Fibroblast of gingiva (primary cell): ENCODE results near the gene TOMM7.
"Not testable (repeated sequence)": the region's sequence is repeated elsewhere in the genome, so short reads cannot be mapped to it uniquely, and the experiment has no call there.

Experiments
- DNase-seq: peaks from one replicate; pipeline ENCODE4 v3.0.0-alpha.2; 2011; ENCODE audit warnings: low read depth

Gene TOMM7

DNA sequence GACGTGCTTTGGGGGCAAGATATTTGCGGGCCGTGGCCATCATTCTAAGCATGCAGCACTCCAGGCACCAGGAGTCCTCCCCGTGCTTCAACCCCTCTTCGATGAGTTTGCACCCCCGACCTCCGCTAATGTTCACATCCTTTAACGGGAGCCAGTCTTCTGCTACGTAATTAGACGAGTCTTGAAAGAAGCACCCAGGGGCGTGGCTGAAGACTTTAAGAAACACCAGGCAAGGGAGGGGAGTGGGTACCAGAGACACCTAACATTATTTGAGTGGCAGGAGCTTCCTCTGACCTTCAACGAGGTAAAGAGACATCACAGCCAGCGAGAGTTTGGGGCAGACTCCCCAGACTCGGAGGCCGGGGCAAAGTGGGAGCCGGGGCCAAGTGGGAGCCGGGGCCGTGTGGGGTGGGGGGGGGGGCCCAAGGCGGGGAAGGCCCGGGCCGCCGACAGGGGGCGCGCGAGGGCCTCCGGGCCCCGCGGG is 31.1 kb upstream of the TOMM7 start:
- DNase-seq: no peak

DNA sequence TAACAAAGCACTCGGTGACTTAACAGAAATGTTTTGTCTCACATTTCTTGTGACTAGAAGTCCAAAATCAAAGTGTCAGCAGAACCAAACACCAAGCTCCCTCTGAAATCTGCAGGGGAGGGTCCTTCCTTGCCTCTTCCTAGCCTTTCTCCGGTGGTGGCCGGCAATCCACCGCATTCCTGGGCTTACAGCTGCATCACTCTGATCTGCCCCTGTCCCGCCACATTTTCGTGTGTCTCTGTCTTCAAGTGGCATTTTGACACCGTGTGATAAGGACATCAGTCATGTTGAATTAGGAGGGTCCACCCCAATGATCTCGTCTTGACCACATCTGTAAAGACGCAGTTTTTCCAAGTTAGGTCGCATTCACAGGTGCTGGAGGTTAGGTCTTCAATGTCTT is 30.5 kb upstream of the TOMM7 start:
- no peak for DNase-seq

DNA sequence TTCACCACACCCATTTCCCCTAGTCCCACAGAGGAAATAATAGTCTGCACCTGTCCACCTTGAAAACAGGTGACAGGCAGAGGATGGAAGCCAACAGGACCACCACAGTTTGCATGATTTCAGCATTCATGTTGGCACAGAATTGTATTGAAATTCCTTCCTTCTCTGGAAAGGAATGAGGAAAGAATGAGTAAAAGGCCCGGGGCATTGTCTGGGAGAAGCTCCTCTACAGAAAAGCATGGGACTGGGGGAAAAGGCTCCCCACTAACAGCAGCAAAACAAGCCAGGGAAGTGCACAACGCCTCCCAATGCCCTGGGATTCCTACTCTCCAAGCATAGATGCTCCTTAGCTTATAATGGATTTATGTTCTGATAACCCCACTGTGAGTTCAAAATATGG is 28.5 kb upstream of the TOMM7 start:
- no peak for DNase-seq

DNA sequence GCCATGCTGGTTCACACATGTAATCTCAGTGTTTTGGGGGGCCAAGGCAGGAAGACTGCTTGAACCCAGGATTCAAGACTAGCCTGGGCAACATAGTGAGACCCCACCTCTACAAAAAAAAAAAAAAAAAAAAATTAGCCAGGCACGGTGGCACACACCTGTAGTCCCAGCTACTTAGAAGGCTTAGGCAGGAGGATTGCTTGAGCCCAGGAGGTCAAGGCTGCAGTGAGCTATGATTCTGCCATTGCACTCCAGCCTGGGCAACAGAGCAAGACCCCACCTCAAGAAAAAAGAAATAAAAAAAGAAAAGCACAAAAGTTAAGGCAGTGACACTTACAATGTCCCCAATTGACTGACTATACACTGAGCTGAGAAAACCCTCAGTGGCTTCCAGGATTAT is 27.7 kb upstream of the TOMM7 start:
- not testable (repeated sequence) for DNase-seq

DNA sequence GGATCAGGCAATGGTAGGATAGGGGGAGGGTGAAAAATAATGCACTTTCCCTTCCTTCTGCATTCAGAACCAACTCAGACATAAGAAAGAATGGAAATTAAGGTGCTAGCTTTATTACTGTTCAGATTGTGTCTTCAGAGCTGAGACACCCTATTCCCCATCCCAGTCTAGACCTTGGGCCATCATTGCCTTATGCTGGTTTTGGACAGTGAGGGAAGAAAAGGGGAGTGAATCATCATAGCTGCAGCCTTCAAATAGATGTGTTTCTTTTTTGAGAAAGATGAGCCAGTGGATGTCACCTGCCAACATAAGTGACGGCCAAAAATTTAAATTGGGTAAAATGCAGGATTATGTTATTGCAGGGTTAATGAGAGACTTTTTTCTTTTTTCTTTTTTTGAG is 27.0 kb upstream of the TOMM7 start:
- DNase-seq: no peak

DNA sequence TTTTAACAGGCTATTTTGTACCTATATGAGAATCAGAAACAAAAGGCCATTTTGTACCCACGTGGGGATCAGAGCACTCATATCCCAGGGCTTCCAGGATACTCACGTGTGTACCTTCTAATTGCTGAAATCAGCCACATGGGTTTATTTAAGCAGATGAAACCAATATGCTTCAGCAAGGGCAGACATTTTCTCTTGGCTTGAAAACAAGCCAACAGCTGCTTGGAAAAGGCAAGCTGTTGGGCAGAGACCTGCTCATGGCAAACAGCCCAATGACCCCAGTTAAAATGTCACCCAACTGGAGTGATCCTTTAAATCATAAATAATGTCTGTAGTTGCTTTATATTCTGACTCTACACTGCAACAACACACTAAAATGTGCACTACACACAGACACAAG is 26.5 kb upstream of the TOMM7 start:
- peak; percentile 76 for DNase-seq

DNA sequence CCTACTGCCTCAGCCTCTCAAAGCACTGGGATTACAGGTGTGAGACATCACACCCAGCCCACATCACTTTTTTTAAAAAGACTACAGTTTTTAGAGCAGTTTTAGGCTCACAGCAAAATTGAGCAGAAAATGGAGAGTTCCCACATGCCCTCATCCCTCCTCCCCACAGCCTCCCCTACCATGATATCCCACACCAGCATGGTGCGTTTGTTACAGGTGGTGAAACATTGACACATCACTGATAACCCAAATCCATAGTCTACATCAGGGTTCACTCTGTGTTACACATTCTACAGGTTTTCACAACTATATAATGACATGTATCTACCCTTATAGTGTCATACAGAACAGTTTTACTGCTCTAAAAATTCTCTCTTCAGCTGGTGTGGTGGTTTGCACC is 24.3 kb upstream of the TOMM7 start:
- DNase-seq: no peak

DNA sequence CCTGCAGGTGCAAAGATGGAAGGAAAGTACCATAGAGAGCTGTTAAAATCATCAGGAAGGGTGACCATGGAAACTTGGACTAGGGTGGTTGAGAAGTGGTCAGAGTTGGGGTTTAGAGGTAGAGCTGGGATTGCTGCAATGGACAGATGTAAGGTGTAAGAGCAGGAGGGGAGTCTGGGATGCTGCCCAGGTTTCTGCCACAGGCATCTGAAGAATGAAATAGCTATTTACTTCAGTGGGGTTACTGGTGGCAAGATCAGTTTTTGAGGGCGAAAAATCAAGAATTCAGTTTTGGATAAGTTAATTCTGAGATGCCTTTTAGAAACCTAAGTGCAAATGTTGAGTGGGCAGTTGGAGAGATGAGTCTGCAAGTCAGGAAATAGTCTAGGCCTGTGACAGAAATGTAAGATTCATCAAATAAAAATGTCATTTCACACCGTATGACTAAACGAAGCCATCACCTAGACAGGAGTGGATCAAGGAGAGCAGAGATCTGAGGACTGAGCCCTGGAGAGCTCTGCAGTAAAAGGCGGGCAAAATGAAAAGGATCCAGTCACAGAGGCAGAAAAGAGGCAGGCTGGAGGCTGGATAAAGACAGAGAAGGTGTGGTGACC is 22.7 kb upstream of the TOMM7 start:
- no peak for DNase-seq

DNA sequence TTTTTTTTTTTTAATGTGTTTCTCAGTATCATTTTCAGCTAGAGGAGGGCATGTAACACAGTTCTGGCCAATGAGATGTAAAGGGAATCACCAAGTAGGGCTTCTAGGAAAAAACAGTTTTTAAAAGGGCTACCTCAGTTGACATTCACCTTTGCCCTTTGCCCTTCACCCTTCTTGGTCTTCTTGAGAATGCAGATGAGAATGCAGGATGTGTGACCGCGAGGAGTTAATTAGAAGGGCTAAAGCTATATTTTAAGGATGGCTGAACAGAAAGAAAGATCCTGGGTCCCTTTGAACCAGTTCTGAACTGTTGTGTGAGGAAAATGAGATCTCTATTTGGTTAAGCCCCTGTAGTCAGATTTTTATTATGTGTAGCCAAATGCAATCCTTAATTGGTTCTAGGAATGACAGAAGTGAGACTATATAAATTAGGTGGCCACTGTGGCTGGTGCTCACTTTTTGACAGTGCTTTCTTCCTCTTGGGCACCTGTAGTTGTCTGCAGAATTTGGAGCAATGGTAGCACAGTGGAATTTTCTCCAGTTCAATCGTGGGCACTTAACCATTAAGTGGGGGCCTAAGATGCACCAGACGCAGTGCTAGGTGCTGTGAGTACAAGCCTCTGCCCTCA is 21.1 kb upstream of the TOMM7 start:
- DNase-seq: no peak

DNA sequence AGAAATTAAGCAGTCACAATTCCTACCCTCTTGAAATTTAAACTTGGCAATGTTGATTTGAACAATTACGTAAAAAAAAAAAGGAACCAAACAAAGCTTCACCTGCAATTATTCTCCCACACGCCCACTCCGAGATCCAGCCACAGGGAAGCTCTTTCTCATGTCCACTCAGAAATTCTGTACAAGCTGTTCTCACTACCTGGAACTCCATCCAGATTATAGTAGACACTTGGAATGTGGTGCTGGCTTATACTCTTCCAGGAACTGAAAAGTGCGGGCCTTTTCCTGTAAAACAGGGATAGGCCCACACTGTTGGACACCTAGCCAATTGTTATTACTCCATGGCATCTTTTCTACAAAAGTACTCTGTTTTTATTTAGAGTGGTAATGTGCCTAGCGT is 20.3 kb upstream of the TOMM7 start:
- DNase-seq: no peak

DNA sequence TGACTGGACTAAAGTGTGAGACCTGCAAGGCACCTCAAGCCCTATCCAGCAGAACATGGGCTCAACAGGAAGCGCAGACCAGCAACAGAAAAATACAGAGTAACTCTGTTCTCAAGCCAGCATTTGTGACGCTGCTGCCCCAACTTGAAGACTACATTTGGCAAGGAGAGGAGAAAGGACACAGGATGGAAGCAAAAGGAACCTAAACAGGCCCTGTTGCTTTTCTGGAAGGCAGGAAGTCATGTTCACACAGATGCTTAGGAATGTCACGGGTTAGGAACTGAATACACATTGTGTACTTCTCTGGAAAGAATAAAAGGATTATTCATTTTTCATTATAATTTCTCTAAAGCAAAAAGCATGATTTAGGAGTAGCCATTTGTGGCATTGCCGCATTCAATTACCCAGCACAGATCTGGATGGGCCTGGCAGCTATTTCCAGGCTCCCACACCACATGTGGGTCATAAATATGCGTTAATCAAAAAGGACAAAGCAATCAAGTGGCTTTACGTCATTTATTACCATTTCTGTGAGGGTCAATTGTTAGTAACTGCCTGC is 19.8 kb upstream of the TOMM7 start:
- peak; percentile 73 for DNase-seq

DNA sequence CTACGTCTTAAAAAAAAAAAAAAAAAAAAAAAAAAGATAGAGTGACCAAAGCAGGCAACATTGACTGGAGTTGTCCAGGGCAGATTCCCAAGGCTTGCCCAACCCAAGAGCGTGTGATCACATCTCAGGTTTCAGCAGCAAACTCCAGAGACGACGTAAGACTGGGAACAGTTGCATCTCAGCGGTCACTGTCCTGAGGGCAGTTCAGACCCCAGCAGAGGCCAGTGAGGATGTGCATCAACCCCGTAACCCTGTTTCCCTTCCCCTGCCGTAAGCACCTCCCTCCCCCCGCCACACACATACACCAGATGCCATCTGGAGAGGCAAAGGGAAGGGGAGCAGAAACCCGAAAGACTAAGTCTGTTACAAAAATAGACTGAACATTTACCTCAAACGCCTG is 19.3 kb upstream of the TOMM7 start:
- peak; percentile 99 for DNase-seq

DNA sequence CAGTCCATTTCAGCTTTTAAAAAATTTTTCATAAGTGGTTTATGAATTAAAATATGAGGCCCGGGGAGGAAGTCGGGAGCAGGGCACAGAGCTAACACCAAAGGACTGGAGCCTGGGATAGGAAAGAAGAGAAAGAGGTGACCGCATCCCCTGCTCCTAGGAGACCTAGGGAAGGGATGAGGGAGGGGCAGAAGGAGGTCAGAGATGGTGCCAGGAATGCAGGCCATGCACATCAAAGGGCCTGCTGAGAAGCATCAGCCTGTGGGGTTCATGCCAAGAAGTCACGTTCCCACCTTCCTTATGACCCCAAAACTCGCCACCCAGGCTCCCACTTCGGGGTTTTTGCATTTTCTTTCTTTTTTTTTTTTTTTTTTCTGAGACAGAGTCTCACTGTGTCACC is 14.7 kb upstream of the TOMM7 start:
- DNase-seq: no peak

DNA sequence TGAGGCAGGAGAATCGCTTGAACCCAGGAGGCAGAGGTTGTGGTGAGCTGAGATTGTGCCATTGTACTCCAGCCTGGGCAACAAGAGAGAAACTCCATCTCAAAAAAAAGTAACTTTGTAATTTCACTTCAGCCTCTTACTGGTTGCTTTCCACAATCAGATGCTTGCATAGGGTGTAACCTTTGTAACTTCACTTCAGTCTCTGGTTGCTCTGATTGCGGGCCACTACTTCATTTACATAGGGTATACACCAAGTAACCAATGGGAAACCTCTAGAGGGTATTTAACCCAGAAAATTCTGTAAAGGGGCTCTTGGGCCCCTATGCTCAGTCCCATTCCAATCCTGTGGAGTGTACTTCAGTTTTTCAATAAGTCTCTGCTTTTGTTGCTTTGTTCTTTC is 13.9 kb upstream of the TOMM7 start:
- not testable (repeated sequence) for DNase-seq

DNA sequence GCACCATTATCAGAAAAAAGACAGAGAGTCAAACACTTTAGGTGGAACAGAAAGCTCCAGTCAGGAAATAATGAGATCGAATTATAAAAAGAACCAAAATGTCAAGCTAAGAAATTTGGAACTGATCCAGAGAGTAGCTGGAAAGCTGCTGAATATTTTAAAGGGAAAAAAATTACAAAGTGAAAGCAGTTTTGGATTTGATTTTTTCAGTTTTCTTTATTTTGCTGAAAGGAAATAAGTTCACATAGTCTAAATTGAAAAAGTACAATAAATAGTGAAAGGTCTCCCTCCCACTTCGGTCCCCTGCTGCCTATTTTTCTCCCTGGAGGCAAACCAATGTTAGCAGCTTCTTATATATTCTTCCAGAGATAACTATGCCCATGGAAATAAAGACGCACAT is 11.3 kb upstream of the TOMM7 start:
- DNase-seq: no peak

DNA sequence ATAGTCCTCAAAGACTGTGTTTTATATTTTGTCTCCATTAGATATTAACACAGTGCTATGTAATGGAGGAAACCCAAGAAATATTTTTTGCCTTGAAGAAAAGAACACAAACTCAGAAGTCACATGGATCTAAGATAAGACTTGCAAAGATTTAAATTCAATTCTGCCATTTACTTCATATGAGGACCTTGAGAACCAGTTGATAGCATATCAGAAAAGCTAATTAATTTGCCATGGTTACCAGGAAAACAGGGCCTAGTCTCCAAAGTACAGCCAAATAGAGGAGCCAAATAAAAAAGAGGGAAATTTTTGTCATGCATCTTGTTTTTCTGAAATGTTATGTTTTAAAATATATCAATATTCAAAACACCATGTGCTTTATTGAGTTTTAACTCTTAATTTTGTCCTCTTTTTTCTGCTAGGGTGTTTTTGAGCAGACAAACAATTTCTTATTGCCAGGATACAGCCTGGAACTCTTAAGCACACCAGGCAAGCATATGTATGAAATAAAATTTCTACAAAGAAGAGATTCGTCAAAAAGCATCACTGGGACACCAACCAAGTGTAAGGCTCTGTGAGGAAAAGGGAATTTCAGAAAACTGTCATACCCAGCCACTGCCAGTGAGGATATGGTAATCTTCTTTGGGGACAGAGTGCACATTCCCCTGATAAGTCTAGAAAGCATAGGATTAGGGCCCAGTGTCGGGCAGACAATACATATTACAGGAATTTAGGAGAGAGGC is 10.6 kb upstream of the TOMM7 start:
- DNase-seq: no peak

DNA sequence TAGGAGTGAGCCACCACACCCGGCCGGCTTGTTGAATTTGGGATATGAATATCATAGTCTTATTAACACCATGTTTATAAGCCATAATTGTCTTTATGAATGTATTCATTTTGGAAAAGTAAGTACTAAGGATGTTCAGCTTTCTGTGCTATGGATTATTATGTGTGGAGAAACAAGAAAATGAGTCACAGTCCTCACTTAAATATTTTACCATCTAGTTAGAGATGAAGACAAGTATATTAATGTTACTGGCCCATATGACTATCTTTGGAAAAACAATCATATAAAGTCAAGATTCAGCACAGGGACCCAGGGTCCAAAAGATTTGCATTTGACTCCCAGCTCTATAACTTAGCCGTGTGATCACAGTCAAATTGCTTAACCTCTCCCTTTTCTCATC is 9.8 kb upstream of the TOMM7 start:
- no peak for DNase-seq

DNA sequence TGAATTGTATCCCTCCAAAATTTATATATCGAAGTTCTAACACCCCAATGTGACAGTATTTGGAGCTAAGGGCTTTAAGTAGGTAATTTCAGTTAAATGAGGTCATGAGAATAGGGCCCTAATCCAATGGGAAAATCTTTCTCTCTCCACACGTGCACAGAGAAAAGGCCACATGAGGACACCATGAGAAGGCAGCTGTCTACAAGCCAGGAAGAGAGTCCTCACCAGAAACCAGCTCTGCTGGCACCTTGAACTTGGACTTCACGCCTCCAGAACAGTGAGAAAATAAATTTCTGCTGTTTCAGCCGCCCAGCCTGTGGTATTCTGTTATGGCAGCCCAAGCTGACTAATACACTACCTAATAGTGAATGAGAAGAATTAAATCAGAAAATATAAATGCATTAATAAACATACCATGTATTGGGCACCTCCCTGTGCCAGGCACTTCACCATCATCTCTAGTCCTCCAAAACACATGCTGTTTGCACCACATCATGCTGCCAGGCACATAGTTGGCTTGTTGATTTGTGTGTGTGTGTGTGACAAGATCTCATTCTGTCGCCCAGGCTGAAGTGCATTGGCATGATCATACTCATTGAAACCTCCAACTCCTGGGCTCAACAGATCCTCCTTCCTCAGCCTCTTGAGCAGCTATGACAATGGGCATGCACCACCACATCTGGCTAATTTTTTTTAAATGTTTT is 9.1 kb upstream of the TOMM7 start:
- DNase-seq: no peak

DNA sequence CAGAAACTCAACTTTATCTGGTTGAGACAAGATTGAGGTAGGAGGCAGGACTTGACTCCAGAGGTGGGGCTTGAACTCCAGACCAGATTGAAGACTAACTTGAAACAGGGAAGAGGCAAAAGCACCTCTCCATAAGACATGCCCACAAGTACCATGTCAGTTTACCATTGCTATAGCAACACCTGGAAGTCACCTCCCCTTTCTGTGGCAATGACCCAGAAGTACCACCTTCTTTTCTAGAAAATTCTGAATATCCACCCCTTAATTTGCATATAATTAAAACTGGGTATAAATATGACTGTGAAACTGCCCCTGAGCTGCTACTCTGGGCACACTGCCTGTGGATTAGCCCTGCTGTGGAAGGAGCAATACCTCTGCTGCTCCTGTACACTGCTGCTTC is 4.9 kb upstream of the TOMM7 start:
- DNase-seq: no peak

DNA sequence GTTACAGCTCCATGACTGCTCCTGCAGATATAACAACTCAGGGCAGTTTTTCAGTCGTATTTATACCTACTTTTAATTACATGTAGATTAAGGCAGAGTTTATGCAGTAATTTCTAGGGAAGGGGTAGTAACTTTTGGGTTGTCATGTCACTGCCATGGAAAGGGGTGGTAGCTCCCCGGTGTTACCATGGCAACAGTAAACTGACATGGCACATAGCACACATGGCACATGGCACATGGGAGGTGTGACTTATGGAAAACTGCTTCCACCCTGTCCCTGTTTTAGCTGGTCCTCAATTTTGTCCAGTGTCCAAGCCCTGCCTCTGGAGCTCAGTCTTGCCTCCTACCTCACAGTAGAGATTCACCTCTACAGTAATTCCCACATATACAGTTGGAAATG is 3.9 kb upstream of the TOMM7 start:
- DNase-seq: no peak

DNA sequence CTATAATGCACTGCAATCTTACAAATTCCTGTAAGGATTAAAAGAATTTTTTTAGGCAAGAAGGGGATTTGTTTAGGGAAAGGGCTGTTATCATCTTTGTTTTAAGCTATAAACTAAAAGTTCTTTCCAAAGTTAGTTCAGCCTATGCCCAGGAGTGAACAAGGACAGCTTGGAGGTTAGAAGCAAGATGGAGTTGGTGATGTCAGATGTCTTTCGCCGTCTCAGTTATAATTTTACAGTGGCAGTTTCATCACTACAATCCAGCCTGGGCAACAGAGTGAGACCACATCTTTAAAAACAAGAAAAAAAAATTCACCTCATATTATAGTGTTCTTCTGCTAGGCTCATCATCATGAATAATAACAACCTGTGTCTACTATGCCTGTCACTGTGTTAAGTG is 2.1 kb upstream of the TOMM7 start:
- no peak for DNase-seq

DNA sequence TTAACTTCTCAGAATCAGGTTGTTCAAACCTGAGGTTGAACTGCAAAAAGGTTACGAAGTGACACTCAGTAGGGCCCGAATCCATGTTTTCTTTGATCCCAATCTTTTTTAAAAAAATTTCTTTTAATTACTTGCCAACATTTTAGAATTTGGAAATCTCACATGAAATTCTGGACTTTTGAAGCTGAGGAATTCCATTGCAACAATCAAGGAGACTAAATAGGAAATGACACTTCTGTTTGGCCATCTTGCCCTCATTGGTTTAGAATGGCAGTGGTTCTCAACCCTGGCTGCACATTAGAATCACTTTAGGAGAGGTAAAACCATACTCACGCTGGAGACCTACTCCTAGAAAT is 471 bp upstream of the TOMM7 start:
- no peak for DNase-seq
